Measurements from ENCODE around the gene EFCAB11. TPM values are rescaled to one million over a fixed set of nuclear protein-coding genes. Genes with fewer than 3 reads are reported as not detected.

Gene EFCAB11
- total RNA-seq, 2 donors from 2014 or later: 1.1 to 1.9 TPM

DNA sequence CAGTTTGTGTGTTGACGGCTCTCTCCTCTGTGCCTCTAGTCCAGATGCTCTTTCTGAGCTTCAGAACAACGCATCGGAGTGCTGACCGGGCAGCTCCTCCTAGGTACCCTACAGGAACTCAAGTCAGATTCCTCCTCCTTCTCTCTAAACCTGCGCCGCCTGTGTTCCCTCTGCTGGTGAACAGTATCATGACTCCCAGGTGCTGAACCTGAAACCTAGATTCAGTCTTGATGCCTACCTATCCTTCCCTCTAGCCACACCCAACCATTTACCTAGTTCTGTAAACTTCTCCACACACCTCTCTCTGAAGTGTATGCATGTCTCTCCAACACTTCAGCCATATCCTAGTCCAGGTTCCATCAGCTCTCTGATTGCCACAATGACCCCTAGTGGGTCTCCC, 112.7 kb downstream of the EFCAB11 start:
- H3K36me3 Mint-ChIP-seq (ENCODE audit: low read depth): peaks cover 2% of the 10 kb centered on the region
- H3K9me3 ChIP-seq (ENCODE audit: control insufficient read depth, low read length, poor library complexity, severe bottlenecking): no peaks in the 10 kb centered on the region
- no peaks in the 10 kb centered on the region for H3K27me3 Mint-ChIP-seq
- no peak overlapping the region for H3K4me3 Mint-ChIP-seq
- no peak for ATAC-seq
- H3K4me1 Mint-ChIP-seq: no peaks in the 10 kb centered on the region
- no peak overlapping the region for H3K27ac Mint-ChIP-seq
- DNase-seq: no peak

DNA sequence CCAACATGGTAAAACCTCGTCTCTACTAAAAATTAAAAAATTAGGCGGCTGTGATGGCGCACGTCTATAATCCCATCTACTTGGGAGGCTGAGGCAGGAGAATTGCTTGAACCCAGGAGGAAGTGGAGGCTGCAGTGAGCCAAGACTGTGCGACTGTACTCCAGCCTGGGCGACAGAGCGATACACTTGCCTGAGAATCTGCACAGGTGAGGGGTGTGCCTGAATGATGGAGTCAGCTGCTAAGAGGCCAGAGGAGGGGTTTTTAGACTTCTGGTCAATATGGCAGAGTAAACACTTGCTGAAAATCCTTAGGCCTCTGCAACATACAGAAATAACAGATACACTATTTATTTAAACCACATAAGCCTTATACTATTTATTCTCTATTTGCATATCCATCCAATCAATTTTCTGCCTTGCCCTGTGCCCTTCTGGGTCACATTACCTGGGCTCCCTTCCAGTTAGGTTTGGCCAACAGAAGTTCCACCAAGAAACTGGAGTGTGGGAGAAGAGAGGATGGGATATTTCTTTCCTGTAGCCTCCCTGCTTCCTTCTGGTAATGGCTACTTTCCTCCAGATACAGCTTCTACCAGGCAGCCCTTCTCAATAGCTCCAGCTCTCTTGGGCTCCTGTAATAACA, 117.6 kb downstream of the EFCAB11 start:
- no peak for DNase-seq

DNA sequence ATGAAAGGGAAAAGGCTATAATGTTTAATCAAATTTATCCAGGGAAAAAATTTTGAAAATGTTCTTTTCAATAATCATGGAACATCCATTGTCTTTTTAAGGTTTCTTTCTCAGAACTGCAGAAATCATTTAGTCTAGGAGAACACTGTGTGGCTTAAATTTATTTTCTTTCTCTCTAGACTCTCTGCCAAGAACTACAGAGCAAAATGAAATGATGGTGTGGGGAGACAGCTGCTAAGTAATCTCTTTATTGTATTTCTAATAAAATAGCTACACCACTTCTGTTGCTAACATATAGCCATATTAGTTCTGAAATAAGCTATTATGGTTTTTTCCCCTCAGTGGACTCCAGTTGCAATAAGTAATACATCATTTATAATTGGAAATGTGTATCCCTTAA, 120.9 kb downstream of the EFCAB11 start:
- no peak overlapping the region for H3K4me3 Mint-ChIP-seq
- H3K9me3 ChIP-seq (ENCODE audit: control insufficient read depth, low read length, poor library complexity, severe bottlenecking): no peaks in the 10 kb centered on the region
- ATAC-seq (no peak), DNase-seq (no peak)
- peaks cover 2% of the 10 kb centered on the region for H3K36me3 Mint-ChIP-seq (ENCODE audit: low read depth)
- no peaks in the 10 kb centered on the region for H3K4me1 Mint-ChIP-seq
- H3K27me3 Mint-ChIP-seq: no peaks in the 10 kb centered on the region
- peak overlapping the region; percentile 12 for H3K27ac Mint-ChIP-seq

More for the DNA sequence above, 117.6 kb downstream of the EFCAB11 start:
- ATAC-seq: no peak
- no peaks in the 10 kb centered on the region for H3K36me3 Mint-ChIP-seq (ENCODE audit: low read depth)
- no peaks in the 10 kb centered on the region for H3K9me3 ChIP-seq (ENCODE audit: control insufficient read depth, low read length, poor library complexity, severe bottlenecking)
- no peaks in the 10 kb centered on the region for H3K27me3 Mint-ChIP-seq
- no peaks in the 10 kb centered on the region for H3K4me1 Mint-ChIP-seq
- H3K27ac Mint-ChIP-seq: no peak overlapping the region
- no peak overlapping the region for H3K4me3 Mint-ChIP-seq

DNA sequence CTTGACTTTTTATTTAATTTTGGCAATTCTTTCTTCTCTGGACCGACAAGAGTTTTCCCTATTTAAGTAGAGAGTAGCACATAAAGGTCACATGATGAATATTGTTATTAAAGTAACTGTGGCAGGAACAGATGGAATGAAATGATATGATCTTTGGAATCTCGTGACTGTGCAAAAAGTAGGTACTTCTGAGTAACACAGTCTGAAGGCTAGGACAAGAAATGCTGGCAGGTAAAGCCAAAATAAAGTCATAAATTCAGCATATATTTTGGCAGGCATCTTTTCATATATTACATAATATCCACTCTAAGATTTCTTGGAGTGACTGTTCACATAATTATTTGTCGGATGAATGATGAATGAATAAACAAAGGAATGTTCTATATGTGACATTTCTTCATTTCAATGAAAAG, 121.4 kb downstream of the EFCAB11 start:
- Mint-ChIP-seq H3K4me3 (no peak overlapping the region), H3K27ac (no peak overlapping the region), H3K27me3 (no peaks in the 10 kb centered on the region), H3K36me3 (ENCODE audit: low read depth) (peaks cover 2% of the 10 kb centered on the region), H3K4me1 (no peaks in the 10 kb centered on the region)
- ATAC-seq (no peak), DNase-seq (no peak)
- H3K9me3 ChIP-seq (ENCODE audit: control insufficient read depth, low read length, poor library complexity, severe bottlenecking): no peaks in the 10 kb centered on the region

DNA sequence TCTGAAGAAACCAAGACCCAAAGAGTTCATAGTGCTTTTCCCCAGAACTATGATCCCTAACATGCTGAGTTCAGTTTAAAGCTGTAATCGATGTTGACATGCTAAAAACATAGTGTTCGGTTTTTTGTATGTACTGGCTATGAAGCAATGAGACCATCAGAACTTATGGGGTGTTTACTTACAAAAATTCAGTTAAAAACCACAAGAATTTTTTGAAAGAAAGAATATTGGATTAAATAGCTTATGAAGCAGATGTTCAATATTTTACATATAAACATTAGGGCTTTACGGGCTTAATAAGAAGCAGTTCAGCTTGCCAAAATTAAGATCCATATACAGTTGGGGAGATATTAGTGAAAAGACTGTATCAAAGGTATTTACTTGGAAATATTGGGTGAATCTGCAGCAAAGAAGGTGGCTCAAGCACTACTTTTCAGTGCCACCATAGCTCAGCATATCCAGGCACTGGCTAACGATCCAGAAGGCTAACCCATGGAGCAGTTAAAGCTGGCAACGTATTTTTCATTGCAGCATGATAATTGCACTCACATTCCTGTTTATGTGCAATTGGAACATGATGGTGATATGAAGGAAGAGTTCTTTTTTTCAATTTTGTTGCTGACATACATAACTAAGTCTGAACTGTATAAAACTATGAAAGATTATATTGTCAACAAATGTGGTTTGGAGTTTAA, 125.9 kb downstream of the EFCAB11 start:
- Mint-ChIP-seq H3K4me3 (no peak overlapping the region), H3K27ac (no peak overlapping the region), H3K27me3 (no peaks in the 10 kb centered on the region), H3K36me3 (ENCODE audit: low read depth) (peaks cover 2% of the 10 kb centered on the region), H3K4me1 (peaks cover 3% of the 10 kb centered on the region)
- no peak for DNase-seq
- no peaks in the 10 kb centered on the region for H3K9me3 ChIP-seq (ENCODE audit: control insufficient read depth, low read length, poor library complexity, severe bottlenecking)
- no peak for ATAC-seq

DNA sequence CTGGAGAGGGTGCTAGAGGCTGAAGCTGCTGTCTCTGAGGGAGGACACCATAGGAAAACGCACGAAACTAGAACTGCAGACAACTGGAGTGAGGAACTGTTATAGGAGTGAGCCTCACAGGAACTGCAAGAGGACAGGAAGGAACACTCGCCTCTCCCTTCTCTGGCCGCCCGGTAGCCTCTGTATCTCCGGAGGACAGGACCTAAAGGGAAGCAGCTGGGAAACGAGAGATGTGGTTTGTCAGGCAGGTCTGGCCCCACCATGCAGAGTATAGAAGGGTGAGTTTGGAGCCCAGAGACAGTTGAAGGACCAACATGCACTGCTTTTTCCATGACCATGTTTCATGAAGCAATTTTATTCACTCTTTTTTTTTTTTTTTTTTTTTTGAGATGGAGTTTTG, 127.3 kb downstream of the EFCAB11 start:
- H3K27ac Mint-ChIP-seq: no peak overlapping the region
- no peaks in the 10 kb centered on the region for H3K9me3 ChIP-seq (ENCODE audit: control insufficient read depth, low read length, poor library complexity, severe bottlenecking)
- no peaks in the 10 kb centered on the region for H3K27me3 Mint-ChIP-seq
- DNase-seq (no peak), ATAC-seq (no peak)
- no peak overlapping the region for H3K4me3 Mint-ChIP-seq
- peaks cover 2% of the 10 kb centered on the region for H3K36me3 Mint-ChIP-seq (ENCODE audit: low read depth)
- peaks cover 3% of the 10 kb centered on the region for H3K4me1 Mint-ChIP-seq

DNA sequence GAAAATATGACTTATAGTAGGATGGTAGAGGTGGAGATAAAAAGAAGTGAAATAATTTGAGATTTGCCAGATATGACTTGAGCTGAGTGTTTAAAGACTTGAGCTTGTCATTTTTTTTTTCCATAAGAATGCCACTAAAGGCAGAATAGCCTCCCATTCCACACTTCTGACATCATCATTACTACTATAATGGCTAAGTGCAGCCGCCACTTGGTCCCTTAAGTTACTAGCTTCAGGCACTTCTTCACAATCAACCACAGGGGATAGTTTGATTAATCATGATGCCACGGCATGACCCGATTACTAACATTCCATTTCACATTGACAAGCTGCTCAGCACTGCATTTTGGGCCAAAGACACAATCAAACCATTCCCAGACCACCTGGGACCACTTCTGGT, 127.9 kb downstream of the EFCAB11 start:
- DNase-seq (no peak), ATAC-seq (no peak)
- H3K36me3 Mint-ChIP-seq (ENCODE audit: low read depth): no peaks in the 10 kb centered on the region
- no peaks in the 10 kb centered on the region for H3K27me3 Mint-ChIP-seq
- H3K4me1 Mint-ChIP-seq: peaks cover 3% of the 10 kb centered on the region
- no peaks in the 10 kb centered on the region for H3K9me3 ChIP-seq (ENCODE audit: control insufficient read depth, low read length, poor library complexity, severe bottlenecking)
- H3K4me3 Mint-ChIP-seq: no peak overlapping the region
- no peak overlapping the region for H3K27ac Mint-ChIP-seq

DNA sequence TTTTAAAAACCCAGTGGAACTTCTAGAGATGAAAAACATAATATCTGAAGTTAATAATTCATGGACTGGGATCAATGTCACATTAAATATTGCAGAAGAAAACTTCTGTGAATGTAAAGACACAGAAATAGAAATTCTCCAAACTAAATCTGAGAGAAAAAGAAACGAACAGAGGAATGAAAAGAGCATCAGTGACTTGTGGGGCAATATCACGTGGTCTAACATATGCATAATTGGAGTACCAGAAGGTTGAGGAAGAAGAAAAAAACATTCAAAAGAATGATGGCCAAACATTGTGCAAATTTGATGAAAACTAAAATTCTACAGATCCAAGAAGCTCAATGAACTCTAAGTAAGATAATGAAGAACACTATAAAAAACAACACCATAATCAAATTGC, 130.8 kb downstream of the EFCAB11 start:
- no peak overlapping the region for H3K27ac Mint-ChIP-seq
- no peak overlapping the region for H3K4me3 Mint-ChIP-seq
- H3K9me3 ChIP-seq (ENCODE audit: control insufficient read depth, low read length, poor library complexity, severe bottlenecking): no peaks in the 10 kb centered on the region
- no peak for ATAC-seq
- no peak for DNase-seq
- H3K36me3 Mint-ChIP-seq (ENCODE audit: low read depth): no peaks in the 10 kb centered on the region
- peaks cover 7% of the 10 kb centered on the region for H3K4me1 Mint-ChIP-seq
- no peaks in the 10 kb centered on the region for H3K27me3 Mint-ChIP-seq

DNA sequence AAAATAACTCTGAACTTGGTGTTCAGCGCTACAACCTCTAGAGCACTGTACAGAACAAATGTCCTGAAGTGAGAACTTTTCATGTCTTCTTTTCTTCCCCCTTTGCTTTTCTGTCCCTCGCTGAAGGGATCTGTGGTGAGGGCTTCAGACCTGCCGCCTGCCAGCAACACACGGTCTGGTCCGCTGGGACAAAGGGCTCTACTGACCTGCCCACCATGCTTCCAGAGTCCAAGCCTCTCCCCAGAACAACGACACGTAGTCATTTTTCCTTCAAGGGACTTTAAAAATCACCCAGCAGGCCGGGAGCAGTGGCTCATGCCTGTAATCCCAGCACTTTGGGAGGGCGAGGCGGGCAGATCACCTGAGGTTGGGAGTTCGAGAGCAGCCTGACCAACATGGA, 140.4 kb downstream of the EFCAB11 start:
- H3K27ac Mint-ChIP-seq: no peak overlapping the region
- H3K4me1 Mint-ChIP-seq: no peaks in the 10 kb centered on the region
- ATAC-seq (no peak), DNase-seq (no peak)
- peaks cover 40% of the 10 kb centered on the region for H3K27me3 Mint-ChIP-seq
- H3K4me3 Mint-ChIP-seq: no peak overlapping the region
- no peaks in the 10 kb centered on the region for H3K9me3 ChIP-seq (ENCODE audit: control insufficient read depth, low read length, poor library complexity, severe bottlenecking)
- H3K36me3 Mint-ChIP-seq (ENCODE audit: low read depth): peaks cover 3% of the 10 kb centered on the region

DNA sequence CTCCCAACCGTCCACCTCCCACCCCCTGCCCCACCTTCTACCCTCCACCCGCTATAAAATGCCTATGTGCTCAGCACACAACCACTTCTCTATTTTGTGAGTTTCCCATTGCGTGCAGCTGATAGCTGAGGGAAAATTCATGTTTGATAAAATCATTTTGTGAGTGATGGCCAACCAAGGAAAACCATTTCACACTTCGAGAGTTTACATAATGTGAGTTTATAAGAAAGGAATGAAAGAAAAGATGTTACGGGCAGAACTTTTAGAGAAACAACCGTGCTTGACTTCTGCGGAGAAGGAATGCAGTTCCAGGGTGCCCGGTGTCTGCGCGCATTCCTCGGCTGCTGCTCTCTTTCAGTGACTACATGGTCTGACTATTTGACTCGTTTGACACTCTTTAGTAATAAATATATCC, 140.9 kb downstream of the EFCAB11 start:
- H3K36me3 Mint-ChIP-seq (ENCODE audit: low read depth): peaks cover 3% of the 10 kb centered on the region
- no peak for DNase-seq
- H3K9me3 ChIP-seq (ENCODE audit: control insufficient read depth, low read length, poor library complexity, severe bottlenecking): no peaks in the 10 kb centered on the region
- peaks cover 44% of the 10 kb centered on the region for H3K27me3 Mint-ChIP-seq
- ATAC-seq: no peak
- H3K27ac Mint-ChIP-seq: no peak overlapping the region
- no peak overlapping the region for H3K4me3 Mint-ChIP-seq
- H3K4me1 Mint-ChIP-seq: no peaks in the 10 kb centered on the region

DNA sequence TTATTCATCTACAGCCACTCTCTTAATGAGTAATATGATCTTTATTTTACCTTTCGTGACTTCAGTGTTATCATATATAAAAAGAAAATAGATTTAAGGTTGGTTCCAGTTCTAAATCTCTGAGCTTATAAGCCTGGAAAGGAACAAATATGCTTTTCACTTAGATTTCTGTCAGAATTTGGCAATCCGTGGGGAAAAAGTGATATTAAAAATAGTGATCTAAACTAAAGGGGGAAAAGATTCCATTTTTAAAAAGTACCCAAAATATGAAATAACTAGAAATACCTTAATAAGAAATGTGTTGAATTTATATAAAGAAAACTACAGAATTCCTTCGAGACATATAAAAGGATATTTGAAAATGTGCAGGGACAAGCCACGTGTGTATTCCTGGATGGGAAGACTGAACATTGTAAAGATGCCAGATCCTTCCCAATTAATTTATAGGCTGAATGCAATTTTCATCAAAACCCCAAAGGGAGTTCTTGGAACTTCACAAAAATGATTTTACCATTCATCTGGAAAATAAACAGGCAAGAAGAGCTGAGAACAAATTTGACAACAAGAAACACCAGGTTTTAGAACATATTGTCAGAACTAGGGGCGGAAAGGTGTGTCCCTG, 142.5 kb downstream of the EFCAB11 start:
- H3K27ac Mint-ChIP-seq: no peak overlapping the region
- no peaks in the 10 kb centered on the region for H3K4me1 Mint-ChIP-seq
- no peak for DNase-seq
- H3K27me3 Mint-ChIP-seq: peaks cover 38% of the 10 kb centered on the region
- no peaks in the 10 kb centered on the region for H3K9me3 ChIP-seq (ENCODE audit: control insufficient read depth, low read length, poor library complexity, severe bottlenecking)
- no peak overlapping the region for H3K4me3 Mint-ChIP-seq
- H3K36me3 Mint-ChIP-seq (ENCODE audit: low read depth): peaks cover 3% of the 10 kb centered on the region
- ATAC-seq: no peak

DNA sequence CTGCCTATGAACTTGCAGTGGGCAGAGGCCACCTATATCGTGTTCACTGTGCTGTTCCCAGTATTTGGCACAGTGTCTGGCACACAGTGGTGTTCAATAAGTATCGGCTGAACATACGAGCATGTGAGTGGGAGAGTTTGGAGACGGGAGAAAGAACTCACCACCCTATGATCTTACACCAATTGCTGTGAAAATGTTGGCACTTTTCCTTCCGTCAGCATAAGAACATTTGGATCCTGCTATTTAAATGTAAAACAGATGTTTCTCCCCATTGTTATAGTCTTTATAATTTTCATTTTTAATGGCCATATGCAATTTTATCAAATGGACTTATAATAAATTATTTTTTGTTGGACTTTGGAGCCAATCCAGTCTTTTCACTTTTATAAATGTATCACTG, 144.4 kb downstream of the EFCAB11 start:
- no peak for ATAC-seq
- Mint-ChIP-seq H3K27me3 (peaks cover 41% of the 10 kb centered on the region), H3K4me1 (no peaks in the 10 kb centered on the region), H3K27ac (no peak overlapping the region), H3K36me3 (ENCODE audit: low read depth) (peaks cover 3% of the 10 kb centered on the region), H3K4me3 (no peak overlapping the region)
- no peak for DNase-seq
- no peaks in the 10 kb centered on the region for H3K9me3 ChIP-seq (ENCODE audit: control insufficient read depth, low read length, poor library complexity, severe bottlenecking)

DNA sequence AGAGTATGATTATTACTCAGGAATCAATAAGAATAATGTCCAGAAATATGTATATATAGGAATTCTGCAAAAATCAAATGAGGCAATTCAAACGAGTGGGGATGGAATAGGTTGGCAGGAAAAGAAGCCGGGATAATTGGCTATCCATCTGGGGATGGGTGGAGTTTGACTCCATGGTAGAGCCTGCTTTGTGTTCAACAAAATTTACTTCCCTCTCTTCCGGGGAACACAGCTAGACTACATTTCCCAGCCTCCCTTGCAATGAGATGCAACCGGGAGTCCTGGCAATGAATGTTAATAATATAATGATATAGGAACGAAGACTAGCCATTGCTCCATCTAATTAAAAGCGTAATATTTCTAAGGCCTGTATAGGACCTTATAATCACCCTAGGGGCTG, 146.6 kb downstream of the EFCAB11 start:
- no peaks in the 10 kb centered on the region for H3K9me3 ChIP-seq (ENCODE audit: control insufficient read depth, low read length, poor library complexity, severe bottlenecking)
- Mint-ChIP-seq H3K27ac (no peak overlapping the region), H3K4me3 (no peak overlapping the region), H3K27me3 (peaks cover 33% of the 10 kb centered on the region), H3K36me3 (ENCODE audit: low read depth) (peaks cover 3% of the 10 kb centered on the region), H3K4me1 (no peaks in the 10 kb centered on the region)
- DNase-seq: no peak
- ATAC-seq: no peak

DNA sequence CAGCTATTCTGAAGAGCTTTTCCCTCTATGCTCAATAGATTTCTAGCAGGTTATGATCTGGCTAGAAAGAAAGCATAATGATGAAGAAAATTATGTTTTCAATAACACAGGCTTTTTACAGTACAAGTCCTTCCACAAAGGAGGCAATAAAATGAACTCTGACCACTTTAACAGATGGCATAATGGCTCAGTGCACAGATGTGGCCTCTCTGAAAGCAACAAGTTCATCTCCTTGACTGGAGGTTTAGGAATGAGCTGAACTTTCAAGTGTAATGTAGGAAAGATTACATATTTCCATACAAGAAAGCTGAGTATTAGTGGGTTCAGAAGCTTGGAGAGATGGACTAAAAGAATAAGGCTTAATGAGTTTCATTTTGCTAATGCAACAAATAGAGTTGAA, 147.4 kb downstream of the EFCAB11 start:
- Mint-ChIP-seq H3K4me1 (no peaks in the 10 kb centered on the region), H3K27ac (no peak overlapping the region), H3K27me3 (peaks cover 25% of the 10 kb centered on the region), H3K4me3 (no peak overlapping the region), H3K36me3 (ENCODE audit: low read depth) (peaks cover 3% of the 10 kb centered on the region)
- ATAC-seq (no peak), DNase-seq (no peak)
- no peaks in the 10 kb centered on the region for H3K9me3 ChIP-seq (ENCODE audit: control insufficient read depth, low read length, poor library complexity, severe bottlenecking)

Data from T-helper 17 cell (primary cell).